Loucy (cell line): ENCODE measurements around the gene DCBLD2.

ENCODE experiments used
- CTCF ChIP-seq: fragments of 200-600 bp; sonication (generic); conservative IDR thresholded peaks from 2 replicates; pipeline ENCODE4 v1.5.1; 2014; ENCODE audit warnings: mild to moderate bottlenecking, antibody characterized with exemption, low read length
- EZH2phosphoT487 ChIP-seq: fragments of 200-600 bp; IDR thresholded peaks from 2 replicates; pipeline ENCODE4 v1.6.1; 2018; ENCODE audit warnings: antibody characterized with exemption, mild to moderate bottlenecking, moderate library complexity, borderline replicate concordance

- TF ChIP-seq CTCF (no peak), EZH2phosphoT487 (no peak)
Observed at GRCh38 chr3:98797905-98798304, 103.6 kb downstream of the DCBLD2 start.
